Nephron (organoid): ENCODE measurements around the gene PLBD1.

Experiments used
- H3K27ac Mint-ChIP-seq, 3 experiments: 2 replicates each; pipeline ENCODE4 v1.8.0; 2020; ENCODE audit warnings: mixed read lengths in 3 of 3, mild to moderate bottlenecking in 2 of 3, moderate library complexity in 1 of 3
- H3K27me3 Mint-ChIP-seq: 2 replicates; pipeline ENCODE4 v1.8.0; 2021; ENCODE audit warnings: low read depth, mild to moderate bottlenecking, moderate library complexity, mixed read lengths
- H3K36me3 Mint-ChIP-seq: 2 replicates; pipeline ENCODE4 v1.8.0; 2020; ENCODE audit warnings: low read depth, mixed read lengths
- H3K4me1 Mint-ChIP-seq: 2 replicates; pipeline ENCODE4 v1.8.0; 2020; ENCODE audit warnings: mixed read lengths
- H3K4me3 Mint-ChIP-seq, 3 experiments: 2 replicates each; pipeline ENCODE4 v1.8.0; 2020; ENCODE audit warnings: mild to moderate bottlenecking in 3 of 3, mixed read lengths in 3 of 3, moderate library complexity in 2 of 3
- H3K9me3 Mint-ChIP-seq: 2 replicates; pipeline ENCODE4 v1.8.0; 2020; ENCODE audit warnings: mixed read lengths
- CTCF ChIP-seq, 3 experiments: fragments of 200-600 bp; sonication (generic); IDR thresholded peaks; one replicate each; pipeline ENCODE4 v1.5.0; 2021; ENCODE audit warnings: antibody characterized with exemption in 3 of 3; ENCODE audit not compliant: unreplicated experiment in 3 of 3

PLBD1 gene

GRCh38 chr12:14567351-14568162 lies at the start of gene PLBD1:
TSS of gene PLBD1 (minus strand) at chr12:14567883. CDS start at chr12:14567696, 187 bp downstream.
- peak within 1 kb of the TSS; percentile 39 to 73 (median 69) for H3K27ac Mint-ChIP-seq
- TF ChIP-seq CTCF (IDR thresholded peaks at IDR 0.05; ENCODE audit: unreplicated experiment in 3 of 3): no peak
- no peaks in the 10 kb centered on the region for H3K36me3 Mint-ChIP-seq
- H3K4me3 Mint-ChIP-seq: peak within 1 kb of the TSS; percentile 71 to 86 (median 81)
- H3K9me3 Mint-ChIP-seq: no peaks in the 10 kb centered on the region
- peaks cover 6% of the 10 kb centered on the region for H3K4me1 Mint-ChIP-seq
- peaks cover 3% of the 10 kb centered on the region for H3K27me3 Mint-ChIP-seq

GRCh38 chr12:14614704-14615121 lies 47.0 kb upstream of the PLBD1 start:
- H3K27ac Mint-ChIP-seq: no peak overlapping the region
- H3K4me3 Mint-ChIP-seq: no peak overlapping the region
- peaks cover 9% of the 10 kb centered on the region for H3K9me3 Mint-ChIP-seq
- TF ChIP-seq CTCF (IDR thresholded peaks at IDR 0.05; ENCODE audit: unreplicated experiment in 3 of 3): no peak
- no peaks in the 10 kb centered on the region for H3K36me3 Mint-ChIP-seq
- H3K4me1 Mint-ChIP-seq: no peaks in the 10 kb centered on the region
- H3K27me3 Mint-ChIP-seq: no peaks in the 10 kb centered on the region

- Mint-ChIP-seq H3K27me3 (no peaks in the 10 kb centered on the region), H3K9me3 (peaks cover 15% of the 10 kb centered on the region), H3K4me1 (no peaks in the 10 kb centered on the region), H3K36me3 (no peaks in the 10 kb centered on the region), H3K4me3 (no peak overlapping the region), H3K27ac (no peak overlapping the region)
- TF ChIP-seq CTCF (IDR thresholded peaks at IDR 0.05; ENCODE audit: unreplicated experiment in 3 of 3): no peak
These were observed 46.0 kb upstream of the PLBD1 start for GRCh38 chr12:14613718-14614117.

- no peak for TF ChIP-seq CTCF (IDR thresholded peaks at IDR 0.05; ENCODE audit: unreplicated experiment in 3 of 3)
- peaks cover 4% of the 10 kb centered on the region for H3K36me3 Mint-ChIP-seq
- H3K9me3 Mint-ChIP-seq: peaks cover 22% of the 10 kb centered on the region
- no peak overlapping the region for H3K4me3 Mint-ChIP-seq
- no peak overlapping the region for H3K27ac Mint-ChIP-seq
- no peaks in the 10 kb centered on the region for H3K27me3 Mint-ChIP-seq
- no peaks in the 10 kb centered on the region for H3K4me1 Mint-ChIP-seq
These were observed 45.3 kb upstream of the PLBD1 start for GRCh38 chr12:14612898-14613445.

- H3K4me1 Mint-ChIP-seq: no peaks in the 10 kb centered on the region
- peaks cover 4% of the 10 kb centered on the region for H3K36me3 Mint-ChIP-seq
- no peak overlapping the region for H3K4me3 Mint-ChIP-seq
- H3K27me3 Mint-ChIP-seq: no peaks in the 10 kb centered on the region
- peaks cover 28% of the 10 kb centered on the region for H3K9me3 Mint-ChIP-seq
- TF ChIP-seq CTCF (IDR thresholded peaks at IDR 0.05; ENCODE audit: unreplicated experiment in 3 of 3): no peak
- no peak overlapping the region for H3K27ac Mint-ChIP-seq
These were observed 44.6 kb upstream of the PLBD1 start for GRCh38 chr12:14612250-14612649.
